ENCODE results near the gene TEX101. TPM values are rescaled to one million over a fixed set of nuclear protein-coding genes. Genes with fewer than 3 reads are reported as not detected.
A peak's percentile ranks its signal among the peaks of the same experiment; 100 is the strongest.

The TEX101 gene
- total RNA-seq, 1 experiment from 2014 or later, result not detected

GRCh38 chr19:43407416-43408005, 7.2 kb upstream of the TEX101 start:
- Histone ChIP-seq H3K18ac (ENCODE audit: insufficient read length, low read depth, low read length) (no peak overlapping the region), H3K9me3 (ENCODE audit: control insufficient read depth, low read depth, low read length) (no peaks in the 10 kb centered on the region), H2AFZ (ENCODE audit: low read length) (no peak overlapping the region)

More at GRCh38 chr19:43407416-43408005, 7.2 kb upstream of the TEX101 start:
- 0 out of 4 replicates have a peak, but pooled peaks cover 2 to 6% of the 10 kb centered on the region in 2 experiments for H3K4me1 Mint-ChIP-seq
- H3K4ac ChIP-seq (ENCODE audit: low read depth, low read length), result no peak overlapping the region
- no peak overlapping the region for H2BK20ac ChIP-seq (ENCODE audit: low read depth, low read length, poor library complexity, severe bottlenecking)
- no peak overlapping the region for H3T11ph ChIP-seq (ENCODE audit: low read length)
- H4K91ac ChIP-seq (ENCODE audit: insufficient read length, low read depth, low read length), result no peak overlapping the region
- no peaks in the 10 kb centered on the region for H3K27me3 ChIP-seq (ENCODE audit: insufficient read depth, low read length)
- H2BK5ac ChIP-seq (ENCODE audit: insufficient read length, low read length), result no peak overlapping the region
- no peaks in the 10 kb centered on the region for H3K23me2 ChIP-seq (ENCODE audit: insufficient read length, low read depth, low read length, poor library complexity, severe bottlenecking)
- no peaks in the 10 kb centered on the region for H3K79me1 ChIP-seq (ENCODE audit: insufficient read depth, low read depth, low read length, poor library complexity, severe bottlenecking)
- no peak overlapping the region for H3K4me2 ChIP-seq (ENCODE audit: insufficient read depth, insufficient read length, low read length)
- peaks cover 14 to 47% of the 10 kb centered on the region in 2 experiments; a peak in 4 of 5 replicates for H3K9me3 Mint-ChIP-seq
- H3K36me3 Mint-ChIP-seq (ENCODE audit: insufficient read depth in 1 of 3, low read depth in 3 of 3), result peaks cover 1 to 10% (median 4%) of the 10 kb centered on the region in 3 experiments; a peak in 5 of 7 replicates
- WGBS (ENCODE audit: extremely low coverage, insufficient read length, low lambda C conversion rate), result no CpG with 5 or more reads among the region's 22 CpGs
- peaks cover 4% of the 10 kb centered on the region; the same call in 1 of the 2 replicates for H3K27me3 Mint-ChIP-seq (ENCODE audit: low read depth)
- H3K79me2 ChIP-seq (ENCODE audit: insufficient read depth, low read length), result no peaks in the 10 kb centered on the region
- H4K20me1 ChIP-seq (ENCODE audit: control insufficient read depth, insufficient read depth, insufficient read length), result no peaks in the 10 kb centered on the region
- no peak overlapping the region for H4K8ac ChIP-seq (replicated peaks; ENCODE audit: insufficient read length, low read depth, low read length)
- no peak overlapping the region for H3K56ac ChIP-seq (ENCODE audit: insufficient read length, low read depth, low read length)
- no peak overlapping the region for H3K9ac ChIP-seq (ENCODE audit: extremely low read depth, insufficient read length, low read length)
- no peak overlapping the region for H2BK15ac ChIP-seq (ENCODE audit: low read depth, low read length)
- no peak overlapping the region for H3K27ac ChIP-seq (ENCODE audit: insufficient read length, low read depth, low read length)
- DNase-seq, result peak; percentile 55
- H2BK120ac ChIP-seq (ENCODE audit: low read depth, low read length, poor library complexity, severe bottlenecking), result no peak overlapping the region
- H3K23ac ChIP-seq (ENCODE audit: insufficient read length, low read depth, low read length), result no peak overlapping the region
- no peaks in the 10 kb centered on the region for H3K4me1 ChIP-seq (ENCODE audit: insufficient read depth, low read length)
- no peak overlapping the region for H2AK5ac ChIP-seq (ENCODE audit: insufficient read length, low read length)
- no peak for TF ChIP-seq CTCF (conservative IDR thresholded peaks at IDR 0.05)
- no peak overlapping the region for H3K27ac Mint-ChIP-seq
- peak overlapping the region; percentile 76 for H2BK12ac ChIP-seq (ENCODE audit: insufficient read length, low read depth, low read length)
- H4K5ac ChIP-seq (ENCODE audit: insufficient read length, low read depth, low read length), result no peak overlapping the region
- peak overlapping the region; percentile 17; the same call in 1 of the 2 replicates for H3K14ac ChIP-seq (ENCODE audit: insufficient read depth, low read length)
- no peak overlapping the region for H3K4me3 Mint-ChIP-seq

All from H9 (cell line).